Endothelial cell of umbilical vein (primary cell): ENCODE measurements around the gene CXCR2. TPM values are rescaled to one million over a fixed set of nuclear protein-coding genes. Genes with fewer than 3 reads are reported as not detected.

Experiments
- BruUV-seq: library from RNA; stranded (reverse); fragments of 400-500 nt; replicated peaks from 2 replicates; lab custom pipeline; 2021; lab: Mats Ljungman, UMichigan
- CTCF ChIA-PET: fragments of 300-600, 350-600 bp; sonication (Branson Sonifier 250); formaldehyde crosslinking; loops from one replicate; lab custom pipeline; 2021; ENCODE audit warnings: antibody characterized with exemption, inconsistent platforms; lab: Charles Lee
- POLR2A ChIA-PET: fragments of 300-600, 350-600 bp; sonication (Branson Sonifier 250); formaldehyde crosslinking; loops from one replicate; lab custom pipeline; 2021; ENCODE audit warnings: antibody characterized with exemption, inconsistent platforms; lab: Charles Lee
- DNase-seq: peaks from one replicate; pipeline ENCODE4 v3.0.0-alpha.2; 2011; ENCODE audit warnings: low read depth, low spot score
- FAIRE-seq: peaks from 2 replicates; lab custom pipeline; 2011; peaks lifted over from hg19 to GRCh38; lab: Jason Lieb, UNC
- H2AFZ ChIP-seq: 2 replicates; pipeline ENCODE4 v1.6.0; 2012; ENCODE audit warnings: low read depth, low read length, control low read depth, inconsistent platforms
- H3K27ac ChIP-seq: 2 replicates; pipeline ENCODE4 v1.5.1; 2011; ENCODE audit warnings: low read depth, mild to moderate bottlenecking, control low read depth, low read length, moderate library complexity; ENCODE audit not compliant: insufficient read depth
- H3K27me3 ChIP-seq, 2 experiments: 2 replicates each; pipeline versions ENCODE4 v1.6.0 to v1.6.1; 2011; ENCODE audit warnings: low read length in 2 of 2, mixed read lengths in 1 of 2; ENCODE audit not compliant: control insufficient read depth in 2 of 2, insufficient read depth in 2 of 2
- H3K36me3 ChIP-seq, 2 experiments: 2 replicates in 1 of 2; 3 replicates in 1 of 2; pipeline ENCODE4 v1.5.1; 2011; ENCODE audit warnings: low read length in 2 of 2, mild to moderate bottlenecking in 1 of 2, moderate library complexity in 1 of 2; ENCODE audit not compliant: control insufficient read depth in 2 of 2, insufficient read depth in 2 of 2; ENCODE audit errors: extremely low read depth in 1 of 2
- H3K4me1 ChIP-seq: 3 replicates; pipeline ENCODE4 v1.5.1; 2011; ENCODE audit warnings: mild to moderate bottlenecking, low read length; ENCODE audit not compliant: control insufficient read depth, insufficient read depth; ENCODE audit errors: extremely low read depth
- H3K4me2 ChIP-seq: 2 replicates; pipeline ENCODE4 v1.6.1; 2011; ENCODE audit warnings: low read length, control low read depth, mixed read lengths; ENCODE audit not compliant: insufficient read depth
- H3K4me3 ChIP-seq, 3 experiments: fragments of 200-600 bp in 1 of 3; sonication (generic), shearing (Covaris generic) in 1 of 3; replicated peaks in 1 of 3; 2 replicates each; pipeline ENCODE4 v1.5.1; 2011 to 2016; ENCODE audit warnings: control low read depth in 3 of 3, low read length in 3 of 3, mild to moderate bottlenecking in 2 of 3, inconsistent platforms in 1 of 3, low read depth in 1 of 3, moderate library complexity in 1 of 3; ENCODE audit not compliant: insufficient read depth in 1 of 3
- H3K79me2 ChIP-seq: 2 replicates; pipeline ENCODE4 v1.6.0; 2012; ENCODE audit warnings: low read length, inconsistent platforms; ENCODE audit not compliant: control insufficient read depth, insufficient read depth
- H3K9ac ChIP-seq: replicated peaks from 2 replicates; pipeline ENCODE3; 2011; ENCODE audit warnings: low read length, control low read depth; ENCODE audit not compliant: insufficient read depth; ENCODE audit errors: extremely low read depth
- H3K9me1 ChIP-seq: replicated peaks from 3 replicates; pipeline ENCODE4 v1.6.0; 2011; ENCODE audit warnings: mild to moderate bottlenecking, low read length; ENCODE audit not compliant: control insufficient read depth, insufficient read depth; ENCODE audit errors: extremely low read depth
- H3K9me3 ChIP-seq: replicated peaks from 2 replicates; pipeline ENCODE4 v1.5.1; 2012; ENCODE audit warnings: low read length, inconsistent platforms; ENCODE audit not compliant: control insufficient read depth, insufficient read depth
- H4K20me1 ChIP-seq: replicated peaks from 2 replicates; pipeline ENCODE3; 2011; ENCODE audit warnings: mild to moderate bottlenecking, low read length; ENCODE audit not compliant: control insufficient read depth, insufficient read depth; ENCODE audit errors: extremely low read depth
- EZH2 ChIP-seq: IDR thresholded peaks from 2 replicates; pipeline ENCODE4 v1.6.1; 2012; ENCODE audit warnings: borderline replicate concordance, low read depth, mild to moderate bottlenecking, moderate library complexity, low read length, inconsistent platforms; ENCODE audit not compliant: severe bottlenecking
- FOS ChIP-seq: IDR thresholded peaks from 2 replicates; pipeline ENCODE4 v1.6.1; 2011; ENCODE audit warnings: mild to moderate bottlenecking, low read length, moderate library complexity, borderline replicate concordance; ENCODE audit not compliant: insufficient read depth
- GATA2 ChIP-seq: IDR thresholded peaks from 2 replicates; pipeline ENCODE4 v1.7.0; 2011; ENCODE audit warnings: low read depth, mild to moderate bottlenecking, moderate library complexity, mixed read lengths, low read length; ENCODE audit not compliant: insufficient read length, insufficient read depth
- JUN ChIP-seq: IDR thresholded peaks from 2 replicates; pipeline ENCODE4 v1.6.1; 2011; ENCODE audit warnings: borderline replicate concordance, low read depth; ENCODE audit not compliant: insufficient read length, insufficient read depth
- MYC ChIP-seq: IDR thresholded peaks from one replicate; pipeline ENCODE4 v1.6.1; 2011; ENCODE audit warnings: mild to moderate bottlenecking, low read depth, low read length
- POLR2A ChIP-seq: IDR thresholded peaks from 2 replicates; pipeline ENCODE4 v1.6.1; 2012; ENCODE audit warnings: low read depth, mild to moderate bottlenecking, control low read depth, low read length
- POLR2AphosphoS5 ChIP-seq: IDR thresholded peaks from 2 replicates; pipeline ENCODE4 v1.6.1; 2012; ENCODE audit warnings: low read depth, mild to moderate bottlenecking, control low read depth, low read length, moderate library complexity; ENCODE audit not compliant: insufficient read depth
- dilution Hi-C: fragments of 300-500 bp; cut with MboI; formaldehyde crosslinking; loops from one replicate; pipeline ENCODE4 v1.15.0; 2019; ENCODE audit warnings: low sequenced_read_pairs; ENCODE audit not compliant: extremely low pct_ligation_motif_present
- intact Hi-C: fragments of 100-400 bp; cut with micrococcal nuclease; formaldehyde crosslinking; loops from one replicate; pipeline ENCODE4 v1.10.0; 2022
- polyA plus RNA-seq, 4 experiments: library from polyadenylated mRNA; depleted of rRNA in 3 of 4; stranded (reverse) in 3 of 4; unstranded in 1 of 4; fragments of >200 nt; gene quantifications; 2 replicates each; pipeline versions ENCODE4 v1.2.1 to v1.2.3, GENCODE V29; 2011 to 2012; ENCODE audit warnings: missing spikeins in 1 of 4
- total RNA-seq: library from RNA; stranded (reverse); gene quantifications from 2 replicates; pipeline ENCODE4 v1.2.3, GENCODE V29; 2021
- TF ChIP-seq, protein P1 (sequence below), 2 donors: IDR thresholded peaks; 1 replicate in 1 of 2; 2 replicates in 1 of 2; pipeline ENCODE4 v1.5.1; 2011; ENCODE audit warnings: low read length in 2 of 2, mild to moderate bottlenecking in 2 of 2, moderate library complexity in 2 of 2, control low read depth in 1 of 2, inconsistent platforms in 1 of 2, low read depth in 1 of 2; ENCODE audit not compliant: insufficient read depth in 1 of 2; ENCODE audit errors: extremely low read depth in 1 of 2
- TF ChIP-seq, protein P2 (sequence below): IDR thresholded peaks from 2 replicates; pipeline ENCODE4 v1.6.1; 2011; ENCODE audit not compliant: insufficient read depth, insufficient read length

The CXCR2 gene
- total and polyA plus RNA-seq, 2 donors (not counting 3 experiments of a cell fraction or from before 2014, with no cell fraction given) = not detected

DNA sequence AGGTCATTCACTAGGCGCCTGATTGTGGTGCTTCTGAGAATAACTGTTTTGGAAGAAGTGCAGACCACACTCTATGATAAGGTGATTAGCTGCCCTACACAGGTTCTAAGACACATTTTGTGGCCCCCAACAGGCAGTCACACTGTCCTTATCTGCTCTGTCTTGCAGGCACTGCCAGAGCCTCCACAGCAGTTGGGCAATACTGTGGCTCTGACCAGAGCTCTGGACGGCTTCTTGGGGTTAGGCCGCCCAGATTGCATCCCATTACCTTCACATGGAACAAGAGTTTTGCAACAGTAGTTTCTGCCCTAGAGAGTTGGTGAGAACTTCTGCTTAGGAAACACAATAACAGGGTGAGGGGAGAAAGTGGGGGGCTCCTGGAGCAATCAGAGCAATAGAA, 34.1 kb upstream of the CXCR2 start:
- no peaks in the 10 kb centered on the region for H3K9me3 ChIP-seq
- TF ChIP-seq, protein P1, sequence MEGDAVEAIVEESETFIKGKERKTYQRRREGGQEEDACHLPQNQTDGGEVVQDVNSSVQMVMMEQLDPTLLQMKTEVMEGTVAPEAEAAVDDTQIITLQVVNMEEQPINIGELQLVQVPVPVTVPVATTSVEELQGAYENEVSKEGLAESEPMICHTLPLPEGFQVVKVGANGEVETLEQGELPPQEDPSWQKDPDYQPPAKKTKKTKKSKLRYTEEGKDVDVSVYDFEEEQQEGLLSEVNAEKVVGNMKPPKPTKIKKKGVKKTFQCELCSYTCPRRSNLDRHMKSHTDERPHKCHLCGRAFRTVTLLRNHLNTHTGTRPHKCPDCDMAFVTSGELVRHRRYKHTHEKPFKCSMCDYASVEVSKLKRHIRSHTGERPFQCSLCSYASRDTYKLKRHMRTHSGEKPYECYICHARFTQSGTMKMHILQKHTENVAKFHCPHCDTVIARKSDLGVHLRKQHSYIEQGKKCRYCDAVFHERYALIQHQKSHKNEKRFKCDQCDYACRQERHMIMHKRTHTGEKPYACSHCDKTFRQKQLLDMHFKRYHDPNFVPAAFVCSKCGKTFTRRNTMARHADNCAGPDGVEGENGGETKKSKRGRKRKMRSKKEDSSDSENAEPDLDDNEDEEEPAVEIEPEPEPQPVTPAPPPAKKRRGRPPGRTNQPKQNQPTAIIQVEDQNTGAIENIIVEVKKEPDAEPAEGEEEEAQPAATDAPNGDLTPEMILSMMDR (IDR thresholded peaks at IDR 0.05; ENCODE audit: extremely low read depth in 1 of 2, insufficient read depth in 1 of 2, low read depth in 1 of 2, low read length in 2 of 2) = no peak
- TF ChIP-seq EZH2 (no peak), POLR2AphosphoS5 (no peak), GATA2 (no peak)
- H4K20me1 ChIP-seq = no peaks in the 10 kb centered on the region
- H3K4me3 ChIP-seq = no peak overlapping the region
- ChIA-PET POLR2A (no interaction called here), CTCF (no interaction called here)
- no peak overlapping the region for H2AFZ ChIP-seq
- H3K27ac ChIP-seq = no peak overlapping the region
- no peaks in the 10 kb centered on the region for H3K36me3 ChIP-seq
- intact Hi-C loops (no loop called here), dilution Hi-C loops (no loop called here)
- no peaks in the 10 kb centered on the region for H3K9me1 ChIP-seq
- no peak overlapping the region for H3K4me2 ChIP-seq
- FAIRE-seq (no peak), DNase-seq (no peak)
- H3K79me2 ChIP-seq = no peaks in the 10 kb centered on the region
- BruUV-seq = no TSS peak
- no peak overlapping the region for H3K9ac ChIP-seq
- no peaks in the 10 kb centered on the region for H3K4me1 ChIP-seq
- H3K27me3 ChIP-seq = no peaks in the 10 kb centered on the region

DNA sequence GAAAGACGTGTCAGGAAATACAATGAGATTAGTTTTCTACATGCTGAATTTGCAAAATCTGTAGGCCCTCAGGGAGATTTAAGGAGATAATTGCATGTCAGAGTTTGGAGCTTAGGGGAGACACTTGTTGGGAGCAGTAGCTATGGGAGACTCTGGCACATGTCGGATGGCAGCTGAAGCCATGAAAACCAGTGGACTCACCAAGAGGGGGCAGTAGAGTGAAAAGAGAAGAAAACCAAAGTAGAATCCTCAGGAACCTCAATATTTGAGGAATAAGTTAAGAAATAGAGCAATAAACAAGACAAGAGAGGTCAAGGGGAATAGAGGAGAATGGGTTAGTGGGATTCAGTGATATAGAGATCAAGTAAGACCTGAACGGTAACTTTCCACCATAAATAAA, 31.9 kb upstream of the CXCR2 start:
- dilution Hi-C loops (no loop called here), intact Hi-C loops (no loop called here)
- no peaks in the 10 kb centered on the region for H3K27me3 ChIP-seq
- no peaks in the 10 kb centered on the region for H4K20me1 ChIP-seq
- no TSS peak for BruUV-seq
- CTCF ChIA-PET = interaction anchor here (1.0 kb wide), 1 partner anchor 14 kb away, joined by 4 read pairs; no protein-coding TSS in a partner anchor
- no peak for DNase-seq
- H3K79me2 ChIP-seq = no peaks in the 10 kb centered on the region
- H3K9me1 ChIP-seq = no peaks in the 10 kb centered on the region
- H3K4me2 ChIP-seq = no peak overlapping the region
- POLR2A ChIA-PET = no interaction called here
- no peaks in the 10 kb centered on the region for H3K4me1 ChIP-seq
- H3K4me3 ChIP-seq = no peak overlapping the region
- no peaks in the 10 kb centered on the region for H3K9me3 ChIP-seq
- TF ChIP-seq MYC (no peak), JUN (no peak), EZH2 (no peak), POLR2AphosphoS5 (no peak), GATA2 (no peak), FOS (no peak), POLR2A (no peak)
- TF ChIP-seq, protein P2, sequence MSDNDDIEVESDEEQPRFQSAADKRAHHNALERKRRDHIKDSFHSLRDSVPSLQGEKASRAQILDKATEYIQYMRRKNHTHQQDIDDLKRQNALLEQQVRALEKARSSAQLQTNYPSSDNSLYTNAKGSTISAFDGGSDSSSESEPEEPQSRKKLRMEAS = no peak
- TF ChIP-seq, protein P1 (IDR thresholded peaks at IDR 0.05; ENCODE audit: extremely low read depth in 1 of 2, insufficient read depth in 1 of 2, low read depth in 1 of 2, low read length in 2 of 2) = no peak
- no peak overlapping the region for H2AFZ ChIP-seq
- no peak for FAIRE-seq
- no peak overlapping the region for H3K27ac ChIP-seq
- H3K9ac ChIP-seq = no peak overlapping the region
- H3K36me3 ChIP-seq = no peaks in the 10 kb centered on the region
